Head of caudate nucleus (tissue), 42 donors: ENCODE measurements around the gene CABP2.
"Not testable (repeated sequence)": the region's sequence is repeated elsewhere in the genome, so short reads cannot be mapped to it uniquely, and the experiment has no call there.

Experiments
- DNase-seq, 42 donors: peaks; one replicate each; pipeline versions ENCODE4 v3.0.0 to v3.0.0-alpha.2; 2020 to 2021; ENCODE audit warnings: mixed read lengths in 7 of 42
- intact Hi-C: fragments of 100-400 bp; cut with DNase I; formaldehyde crosslinking; loops from one replicate; pipeline ENCODE4 v1.15.0; 2022

Gene CABP2

GRCh38 chr11:67489203-67489884 lies 33.9 kb downstream of the CABP2 start:
- intact Hi-C loops, result no loop called here
- DNase-seq, result no peak

- intact Hi-C loops, result no loop called here
- no peak for DNase-seq
These were observed 36.6 kb downstream of the CABP2 start for GRCh38 chr11:67486481-67487195.

GRCh38 chr11:67485873-67486361 lies 37.3 kb downstream of the CABP2 start:
- intact Hi-C loops, DNase-seq: not testable (repeated sequence)

GRCh38 chr11:67484847-67485311 lies 38.4 kb downstream of the CABP2 start:
- peak in 9 of 42 donors; percentile 17 to 67 (median 28) for DNase-seq
- intact Hi-C loops, result loop anchor here (5.0 kb wide), 1 partner anchor 83 kb away; the partner anchor contains the start of genes PPP1CA and TBC1D10C

GRCh38 chr11:67483831-67484665 lies 39.2 kb downstream of the CABP2 start:
- intact Hi-C loops, result loop anchor here (2.0 to 5.0 kb wide), 2 partner anchors 15 to 82 kb away; partner anchors contain the start of genes PPP1CA, TBC1D10C and TMEM134
- no peak for DNase-seq

- intact Hi-C loops, result loop anchor here (2.0 to 5.0 kb wide), 2 partner anchors 14 to 81 kb away; partner anchors contain the start of genes PPP1CA, TBC1D10C and TMEM134
- DNase-seq, result peak; percentile 92 to 99 (median 97)
These were observed 40.1 kb downstream of the CABP2 start, which contains the start of gene AIP for GRCh38 chr11:67482827-67483798. AIP (plus strand) TSS chr11:67483026; CDS start chr11:67483159, 133 bp downstream.

GRCh38 chr11:67482275-67482826 lies 40.9 kb downstream of the CABP2 start:
- intact Hi-C loops, result loop anchor here (2.0 to 5.0 kb wide), 2 partner anchors 14 to 80 kb away; partner anchors contain the start of genes PPP1CA, TBC1D10C and TMEM134
- no peak for DNase-seq

GRCh38 chr11:67477344-67478050 lies 45.7 kb downstream of the CABP2 start:
- intact Hi-C loops, DNase-seq: not testable (repeated sequence)

- DNase-seq, intact Hi-C loops: not testable (repeated sequence)
These were observed 46.6 kb downstream of the CABP2 start for GRCh38 chr11:67476692-67477091.

GRCh38 chr11:67472882-67473281 lies 50.4 kb downstream of the CABP2 start:
- intact Hi-C loops, result no loop called here
- DNase-seq, result no peak

GRCh38 chr11:67470337-67471002 lies 52.8 kb downstream of the CABP2 start:
- intact Hi-C loops, result no loop called here
- DNase-seq, result no peak

GRCh38 chr11:67469508-67469811 lies 53.8 kb downstream of the CABP2 start:
- intact Hi-C loops, result loop anchor here (2.0 to 5.0 kb wide), 2 partner anchors 13 to 67 kb away; partner anchors contain the start of genes AIP, PPP1CA and TBC1D10C
- no peak for DNase-seq
